HCT116 (cell line): ENCODE measurements around the gene AGPAT2. TPM values are rescaled to one million over a fixed set of nuclear protein-coding genes. Genes with fewer than 3 reads are reported as not detected.

Source experiments
- ATAC-seq: fragments of 200-7000 bp; cut with Tn5 transposase; 2 replicates; pipeline ENCODE4 v1.9.1; 2020; ENCODE audit warnings: mild to moderate bottlenecking, moderate library complexity
- BruUV-seq: library from RNA; stranded (reverse); fragments of 400-500 nt; replicated peaks from 2 replicates; lab custom pipeline; 2021; lab: Mats Ljungman, UMichigan
- CTCF ChIA-PET: fragments of 300-600 bp; sonication (Branson Sonifier 250); formaldehyde crosslinking; loops from one replicate; lab custom pipeline; 2021; ENCODE audit warnings: antibody characterized with exemption; lab: Charles Lee
- POLR2A ChIA-PET: fragments of 300-600, 350-600 bp; sonication (Branson Sonifier 250); formaldehyde crosslinking; loops from one replicate; lab custom pipeline; 2021; ENCODE audit warnings: antibody characterized with exemption; lab: Charles Lee
- RAD21 ChIA-PET, 2 experiments: fragments of 300-600 bp; sonication (Branson Sonifier 250); formaldehyde crosslinking; loops; one replicate each; lab custom pipeline; 2023; ENCODE audit warnings: low total read pairs in 2 of 2; ENCODE audit not compliant: uncharacterized antibody in 2 of 2, unreplicated experiment in 2 of 2, low non-redundant PET in 1 of 2; lab: Charles Lee
- DNase-seq: peaks from one replicate; pipeline ENCODE4 v3.0.0-alpha.2; 2010; ENCODE audit warnings: low read depth, low spot score
- H2AFZ ChIP-seq: fragments of 200-600 bp; shearing (Covaris generic), sonication (generic); 2 replicates; pipeline ENCODE4 v1.6.1; 2017; ENCODE audit warnings: low read depth, mixed run types, mixed read lengths, antibody characterized with exemption, low read length; ENCODE audit not compliant: poor library complexity, severe bottlenecking
- H3K27ac ChIP-seq: 2 replicates; pipeline ENCODE4 v1.5.1; 2012; ENCODE audit warnings: low read depth, low read length
- H3K27me3 ChIP-seq: fragments of 200-600 bp; sonication (generic); 2 replicates; pipeline ENCODE4 v1.6.1; 2016; ENCODE audit warnings: mixed run types, low read length, mixed read lengths; ENCODE audit not compliant: insufficient read depth
- H3K36me3 ChIP-seq, 2 experiments: fragments of 200-500 bp in 1 of 2; fragments of 200-600 bp in 1 of 2; sonication (Bioruptor generic) in 1 of 2; sonication (generic) in 1 of 2; 2 replicates each; pipeline versions ENCODE4 v1.5.1 to v1.6.1; 2014 to 2016; ENCODE audit warnings: low read length in 2 of 2, inconsistent platforms in 1 of 2, mixed read lengths in 1 of 2, mixed run types in 1 of 2; ENCODE audit not compliant: insufficient read depth in 2 of 2, control insufficient read depth in 1 of 2
- H3K4me1 ChIP-seq, 2 experiments: fragments of 200-600 bp in 1 of 2; sonication (generic) in 1 of 2; 2 replicates each; pipeline versions ENCODE4 v1.5.1 to v1.6.1; 2012 to 2017; ENCODE audit warnings: low read length in 2 of 2, inconsistent platforms in 1 of 2, mild to moderate bottlenecking in 1 of 2, mixed read lengths in 1 of 2, mixed run types in 1 of 2, moderate library complexity in 1 of 2; ENCODE audit not compliant: insufficient read depth in 2 of 2, control insufficient read depth in 1 of 2
- H3K4me2 ChIP-seq: fragments of 200-600 bp; sonication (generic); 2 replicates; pipeline ENCODE4 v1.6.1; 2017; ENCODE audit warnings: mixed run types, low read length, mixed read lengths
- H3K4me3 ChIP-seq, 2 experiments: fragments of 200-600 bp in 1 of 2; sonication (generic) in 1 of 2; replicated peaks in 1 of 2; 2 replicates each; pipeline ENCODE4 v1.5.1; 2011 to 2016; ENCODE audit warnings: low read length in 2 of 2, control low read depth in 1 of 2, low read depth in 1 of 2, mild to moderate bottlenecking in 1 of 2, mixed read lengths in 1 of 2, mixed run types in 1 of 2
- H3K79me2 ChIP-seq: fragments of 200-600 bp; sonication (generic); 2 replicates; pipeline ENCODE4 v1.6.1; 2017; ENCODE audit warnings: mild to moderate bottlenecking, mixed run types, low read length, moderate library complexity, mixed read lengths; ENCODE audit not compliant: insufficient read depth
- H3K9ac ChIP-seq: fragments of 200-600 bp; sonication (generic); 2 replicates; pipeline ENCODE4 v1.6.1; 2016; ENCODE audit warnings: low read length, mixed read lengths
- H3K9me2 ChIP-seq: fragments of 200-600 bp; sonication (generic), shearing (Covaris generic); 2 replicates; pipeline ENCODE4 v1.6.1; 2017; ENCODE audit warnings: mixed run types, mild to moderate bottlenecking, moderate library complexity; ENCODE audit not compliant: insufficient read depth
- H3K9me3 ChIP-seq, 2 experiments: fragments of 200-500 bp in 1 of 2; fragments of 200-600 bp in 1 of 2; sonication (Bioruptor generic) in 1 of 2; sonication (generic) in 1 of 2; 2 replicates each; pipeline ENCODE4 v1.6.1; 2014 to 2017; ENCODE audit warnings: low read length in 2 of 2, mixed read lengths in 2 of 2, inconsistent platforms in 1 of 2, low read depth in 1 of 2, mild to moderate bottlenecking in 1 of 2, mixed run types in 1 of 2, moderate library complexity in 1 of 2; ENCODE audit not compliant: control insufficient read depth in 1 of 2, insufficient read depth in 1 of 2
- H4K20me1 ChIP-seq: fragments of 200-600 bp; sonication (generic), shearing (Covaris generic); 2 replicates; pipeline ENCODE4 v1.6.1; 2017; ENCODE audit warnings: mixed run types, mild to moderate bottlenecking, moderate library complexity; ENCODE audit not compliant: insufficient read depth
- EZH2phosphoT487 ChIP-seq: fragments of 200-600 bp; IDR thresholded peaks from 2 replicates; pipeline ENCODE4 v1.6.1; 2018; ENCODE audit warnings: antibody characterized with exemption, borderline replicate concordance
- JUND ChIP-seq: IDR thresholded peaks from 2 replicates; pipeline ENCODE4 v1.6.1; 2012
- POLR2AphosphoS5 ChIP-seq: IDR thresholded peaks from 2 replicates; pipeline ENCODE4 v1.6.1; 2011; ENCODE audit warnings: mild to moderate bottlenecking, low read depth, low read length, moderate library complexity
- YY1 ChIP-seq: IDR thresholded peaks from 2 replicates; pipeline ENCODE4 v1.6.1; 2011; ENCODE audit warnings: low read length, low read depth, moderate library complexity, mild to moderate bottlenecking; ENCODE audit not compliant: insufficient replicate concordance; ENCODE audit errors: extremely low read depth
- intact Hi-C: fragments of 100-400 bp; cut with micrococcal nuclease; formaldehyde crosslinking; loops from 2 replicates; pipeline ENCODE4 v1.10.0; 2022
- total RNA-seq: library from RNA; stranded (reverse); gene quantifications from one replicate; pipeline ENCODE4 v1.2.1, GENCODE V29; 2021; ENCODE audit not compliant: unreplicated experiment
- TF ChIP-seq, protein P1 (sequence below): IDR thresholded peaks from 2 replicates; pipeline ENCODE4 v1.6.1; 2011; ENCODE audit warnings: mild to moderate bottlenecking, low read length, moderate library complexity; ENCODE audit not compliant: insufficient replicate concordance; ENCODE audit errors: extremely low read depth
- TF ChIP-seq, protein P2 (sequence below), 3 experiments: fragments of 200-600 bp in 1 of 3; sonication (generic) in 1 of 3; IDR thresholded peaks in 2 of 3; conservative IDR thresholded peaks in 1 of 3; 2 replicates each; pipeline ENCODE4 v1.5.1; 2012 to 2017; ENCODE audit warnings: low read depth in 2 of 3, low read length in 2 of 3, antibody characterized with exemption in 1 of 3, borderline replicate concordance in 1 of 3, control low read depth in 1 of 3, mild to moderate bottlenecking in 1 of 3, mixed read lengths in 1 of 3, mixed run types in 1 of 3, moderate library complexity in 1 of 3; ENCODE audit not compliant: insufficient read depth in 1 of 3

The AGPAT2 gene
- total RNA-seq, 1 experiment from 2014 or later: 86.0 TPM

DNA sequence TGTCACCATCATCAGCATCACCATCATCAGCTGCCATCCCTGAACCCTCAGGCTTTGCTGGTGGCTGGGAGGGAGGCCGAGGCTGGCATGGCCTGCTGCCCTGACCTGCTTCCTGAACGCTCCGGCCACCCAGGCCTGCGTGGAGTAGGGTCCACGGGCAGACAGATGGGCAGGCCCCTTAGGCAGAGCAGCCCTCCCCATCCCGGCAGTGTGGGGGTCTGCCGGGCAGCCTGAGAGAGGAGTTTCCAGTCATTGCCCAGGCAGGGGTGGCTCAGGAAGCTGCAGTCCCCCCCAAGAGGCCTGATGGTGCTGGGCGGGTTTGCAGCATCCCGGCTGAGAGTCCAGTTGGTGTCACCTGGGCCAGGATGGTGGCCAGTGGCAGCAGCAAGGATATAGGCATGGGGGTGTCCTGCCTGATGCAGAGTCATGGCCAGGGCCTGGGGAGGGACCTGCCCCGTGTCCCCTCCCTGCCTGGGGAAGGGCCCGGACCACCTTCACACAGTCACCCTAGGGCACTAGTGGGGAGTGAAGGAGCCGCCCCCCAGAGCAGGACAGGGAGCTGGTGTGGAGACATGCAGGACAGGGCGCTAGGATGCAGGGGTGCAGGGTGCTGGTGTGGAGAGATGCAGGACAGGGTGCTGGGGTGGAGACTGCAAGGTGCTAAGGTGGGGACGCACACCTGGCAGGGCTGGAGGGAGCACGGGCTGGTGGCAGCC lies 32.3 kb downstream of the AGPAT2 start:
- Histone ChIP-seq H3K9ac (no peak overlapping the region), H3K4me1 (no peaks in the 10 kb centered on the region), H2AFZ (no peak overlapping the region), H3K9me3 (no peaks in the 10 kb centered on the region), H3K36me3 (no peaks in the 10 kb centered on the region)
- ChIA-PET CTCF (no interaction called here), POLR2A (no interaction called here), RAD21 (no interaction called here)
- BruUV-seq: no TSS peak
- no peak for DNase-seq
- ATAC-seq: no peak
- TF ChIP-seq POLR2AphosphoS5 (no peak), YY1 (no peak), JUND (no peak)
- TF ChIP-seq, protein P1, sequence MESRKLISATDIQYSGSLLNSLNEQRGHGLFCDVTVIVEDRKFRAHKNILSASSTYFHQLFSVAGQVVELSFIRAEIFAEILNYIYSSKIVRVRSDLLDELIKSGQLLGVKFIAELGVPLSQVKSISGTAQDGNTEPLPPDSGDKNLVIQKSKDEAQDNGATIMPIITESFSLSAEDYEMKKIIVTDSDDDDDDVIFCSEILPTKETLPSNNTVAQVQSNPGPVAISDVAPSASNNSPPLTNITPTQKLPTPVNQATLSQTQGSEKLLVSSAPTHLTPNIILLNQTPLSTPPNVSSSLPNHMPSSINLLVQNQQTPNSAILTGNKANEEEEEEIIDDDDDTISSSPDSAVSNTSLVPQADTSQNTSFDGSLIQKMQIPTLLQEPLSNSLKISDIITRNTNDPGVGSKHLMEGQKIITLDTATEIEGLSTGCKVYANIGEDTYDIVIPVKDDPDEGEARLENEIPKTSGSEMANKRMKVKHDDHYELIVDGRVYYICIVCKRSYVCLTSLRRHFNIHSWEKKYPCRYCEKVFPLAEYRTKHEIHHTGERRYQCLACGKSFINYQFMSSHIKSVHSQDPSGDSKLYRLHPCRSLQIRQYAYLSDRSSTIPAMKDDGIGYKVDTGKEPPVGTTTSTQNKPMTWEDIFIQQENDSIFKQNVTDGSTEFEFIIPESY: no peak
- TF ChIP-seq, all 23 proteins: peak for 0
- intact Hi-C loops: no loop called here
- no peaks in the 10 kb centered on the region for H3K79me2 ChIP-seq
- no peaks in the 10 kb centered on the region for H4K20me1 ChIP-seq
- no peaks in the 10 kb centered on the region for H3K27me3 ChIP-seq
- no peak overlapping the region for H3K4me2 ChIP-seq
- no peak overlapping the region for H3K4me3 ChIP-seq
- no peaks in the 10 kb centered on the region for H3K9me2 ChIP-seq
- no peak overlapping the region for H3K27ac ChIP-seq

DNA sequence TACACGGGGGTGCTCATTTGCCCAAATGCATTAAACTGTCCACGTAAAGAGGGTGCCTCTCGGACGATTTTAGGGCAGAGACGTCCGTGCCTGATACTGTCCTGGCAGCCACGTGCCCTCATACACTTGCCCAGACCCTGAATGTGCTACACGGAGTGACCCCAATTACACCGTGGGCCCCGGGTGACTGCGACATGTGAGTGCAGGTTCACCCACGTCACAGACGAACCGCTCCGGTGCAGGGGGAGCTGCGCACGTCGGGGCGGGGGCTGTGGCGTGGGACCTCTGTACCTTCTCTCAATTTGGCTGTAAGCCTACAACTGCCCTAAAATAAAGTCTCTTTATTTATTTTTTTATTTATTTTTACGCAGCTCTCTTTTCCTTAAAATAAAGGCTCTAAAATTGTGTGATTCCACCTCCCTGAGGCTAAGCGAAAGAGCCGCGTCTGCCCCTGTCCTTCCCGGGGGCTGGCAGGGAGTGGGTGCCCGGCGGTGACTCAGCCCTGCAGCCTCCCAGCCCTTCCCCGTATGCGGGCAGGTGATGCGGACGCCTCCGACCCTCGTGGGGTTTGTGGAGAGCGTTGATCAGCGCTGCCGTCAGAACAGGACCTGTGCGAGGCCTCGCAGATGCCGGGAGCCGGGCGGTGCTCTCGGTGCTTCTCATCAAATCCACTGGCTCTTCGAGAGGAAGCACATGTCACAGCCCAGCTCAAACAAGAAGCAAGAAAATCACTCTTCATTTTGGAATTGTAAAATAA lies 33.8 kb downstream of the AGPAT2 start:
- H3K4me2 ChIP-seq: no peak overlapping the region
- no peak overlapping the region for H3K9ac ChIP-seq
- no TSS peak for BruUV-seq
- H3K4me1 ChIP-seq: no peaks in the 10 kb centered on the region
- ATAC-seq: no peak
- ChIA-PET RAD21 (no interaction called here), POLR2A (no interaction called here), CTCF (interaction anchor here (0.7 kb wide), 1 partner anchor 9 kb away, joined by 3 read pairs; no protein-coding TSS in a partner anchor)
- H4K20me1 ChIP-seq: no peaks in the 10 kb centered on the region
- H3K79me2 ChIP-seq: no peaks in the 10 kb centered on the region
- H3K9me2 ChIP-seq: no peaks in the 10 kb centered on the region
- no peaks in the 10 kb centered on the region for H3K36me3 ChIP-seq
- no peaks in the 10 kb centered on the region for H3K9me3 ChIP-seq
- H3K27me3 ChIP-seq: no peaks in the 10 kb centered on the region
- intact Hi-C loops: no loop called here
- TF ChIP-seq EZH2phosphoT487: no peak
- TF ChIP-seq, protein P2, sequence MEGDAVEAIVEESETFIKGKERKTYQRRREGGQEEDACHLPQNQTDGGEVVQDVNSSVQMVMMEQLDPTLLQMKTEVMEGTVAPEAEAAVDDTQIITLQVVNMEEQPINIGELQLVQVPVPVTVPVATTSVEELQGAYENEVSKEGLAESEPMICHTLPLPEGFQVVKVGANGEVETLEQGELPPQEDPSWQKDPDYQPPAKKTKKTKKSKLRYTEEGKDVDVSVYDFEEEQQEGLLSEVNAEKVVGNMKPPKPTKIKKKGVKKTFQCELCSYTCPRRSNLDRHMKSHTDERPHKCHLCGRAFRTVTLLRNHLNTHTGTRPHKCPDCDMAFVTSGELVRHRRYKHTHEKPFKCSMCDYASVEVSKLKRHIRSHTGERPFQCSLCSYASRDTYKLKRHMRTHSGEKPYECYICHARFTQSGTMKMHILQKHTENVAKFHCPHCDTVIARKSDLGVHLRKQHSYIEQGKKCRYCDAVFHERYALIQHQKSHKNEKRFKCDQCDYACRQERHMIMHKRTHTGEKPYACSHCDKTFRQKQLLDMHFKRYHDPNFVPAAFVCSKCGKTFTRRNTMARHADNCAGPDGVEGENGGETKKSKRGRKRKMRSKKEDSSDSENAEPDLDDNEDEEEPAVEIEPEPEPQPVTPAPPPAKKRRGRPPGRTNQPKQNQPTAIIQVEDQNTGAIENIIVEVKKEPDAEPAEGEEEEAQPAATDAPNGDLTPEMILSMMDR (IDR thresholded peaks at IDR 0.05 in 2 of 3, conservative IDR thresholded peaks at IDR 0.05 in 1 of 3; ENCODE audit: borderline replicate concordance in 1 of 3, insufficient read depth in 1 of 3, low read depth in 2 of 3, low read length in 2 of 3): no peak
- no peak overlapping the region for H3K27ac ChIP-seq
- no peak overlapping the region for H2AFZ ChIP-seq
- no peak for DNase-seq
- no peak overlapping the region for H3K4me3 ChIP-seq
